HG02884 (cell line): Measurements from ENCODE around the gene ARL15.

Experiments
- ATAC-seq: cut with Tn5 transposase; IDR thresholded peaks from one replicate; pipeline ENCODE4 v1.9.1; 2021; ENCODE audit warnings: mild to moderate bottlenecking, moderate library complexity; ENCODE audit not compliant: unreplicated experiment

The ARL15 gene

DNA sequence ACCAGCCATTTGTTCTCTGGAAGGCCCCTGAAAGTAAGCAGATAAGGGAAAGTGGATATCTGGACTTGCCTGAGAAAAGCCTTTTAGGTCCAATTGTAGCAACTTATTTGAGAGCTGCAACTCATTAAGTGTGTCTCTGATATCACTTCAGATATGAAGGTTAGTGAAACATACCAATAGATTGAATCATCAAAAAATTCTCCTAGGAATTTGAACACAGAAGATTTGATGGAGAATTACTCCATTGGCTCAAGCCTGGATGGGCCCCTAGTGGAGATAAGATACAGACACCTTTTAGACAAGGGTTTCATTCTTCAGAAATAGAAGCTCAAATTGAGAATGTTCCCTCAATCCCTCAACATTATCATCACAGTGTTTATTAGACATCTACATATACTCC is 393.3 kb downstream of the ARL15 start:
- no peak for ATAC-seq

DNA sequence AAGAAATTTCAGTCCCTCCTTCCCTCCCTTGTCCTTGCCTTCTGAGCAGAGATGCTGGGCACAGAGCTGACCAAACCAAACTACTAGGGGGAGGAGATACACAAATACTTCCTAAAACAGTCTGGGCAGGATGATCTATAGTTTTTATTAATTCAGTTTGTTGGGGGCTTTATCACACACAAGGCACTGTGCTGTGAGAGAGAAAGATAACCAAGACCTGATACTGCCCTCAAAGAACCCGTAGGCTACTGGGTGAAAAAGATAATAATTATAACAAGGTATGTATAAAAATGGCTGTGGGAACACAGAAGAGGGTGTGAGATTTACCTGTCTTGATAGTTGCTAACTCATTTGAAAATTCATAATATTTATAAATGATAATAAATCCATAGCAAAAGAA is 395.3 kb downstream of the ARL15 start:
- ATAC-seq = no peak

DNA sequence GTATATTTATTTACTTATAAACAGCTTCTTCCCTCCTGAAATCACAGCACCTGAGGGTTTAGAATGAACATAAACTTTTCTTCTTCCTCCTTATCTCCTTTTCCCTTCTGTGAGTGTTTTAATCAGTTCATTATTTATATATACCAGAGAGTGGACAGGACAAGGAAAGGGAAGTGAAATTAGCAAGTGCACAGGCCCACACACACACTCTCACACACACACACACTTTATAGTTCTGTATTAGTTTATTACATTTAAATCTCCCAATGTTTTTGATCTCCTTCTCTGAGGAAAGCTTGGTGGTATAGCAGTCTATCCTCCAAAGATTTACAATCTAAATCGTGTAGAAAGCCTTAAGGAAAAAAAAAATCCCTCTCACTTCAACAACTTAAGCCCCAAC is 396.4 kb downstream of the ARL15 start:
- ATAC-seq = no peak

DNA sequence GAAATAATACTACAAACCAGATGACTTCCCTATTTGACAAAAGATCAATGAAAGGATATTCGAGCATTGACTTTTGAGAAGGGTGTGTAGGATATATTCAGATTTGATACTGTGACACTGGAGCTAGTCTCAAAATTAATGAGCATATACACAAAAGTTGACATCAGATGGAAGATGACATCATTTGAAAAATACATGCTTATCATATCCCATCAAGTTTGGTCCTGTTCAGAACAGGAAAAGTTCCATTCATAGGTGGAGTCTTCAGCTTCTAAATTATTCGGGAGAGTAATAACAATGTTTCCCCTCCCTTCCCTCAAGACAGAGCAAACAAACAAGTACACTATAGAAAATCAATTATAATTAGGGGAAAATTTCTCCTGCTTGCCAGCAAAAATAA is 401.6 kb downstream of the ARL15 start:
- no peak for ATAC-seq

DNA sequence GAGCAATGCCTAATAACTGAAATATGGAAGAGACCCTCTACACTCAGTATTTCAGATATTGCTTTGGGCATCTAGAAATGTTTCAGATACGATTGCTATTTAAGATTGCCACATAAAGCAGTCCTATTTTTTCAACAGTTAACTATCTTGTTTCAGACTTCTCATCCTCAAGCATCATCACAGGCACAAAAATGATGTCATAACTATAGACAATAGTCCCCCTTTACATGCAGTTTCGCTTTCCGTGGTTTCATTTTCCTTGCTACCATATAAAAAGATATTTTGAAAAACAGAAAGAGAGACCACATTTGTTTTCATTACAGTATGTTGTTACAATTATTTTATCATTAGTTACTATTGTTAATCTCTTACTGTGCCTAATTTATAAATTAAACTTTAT is 402.5 kb downstream of the ARL15 start:
- ATAC-seq = no peak

DNA sequence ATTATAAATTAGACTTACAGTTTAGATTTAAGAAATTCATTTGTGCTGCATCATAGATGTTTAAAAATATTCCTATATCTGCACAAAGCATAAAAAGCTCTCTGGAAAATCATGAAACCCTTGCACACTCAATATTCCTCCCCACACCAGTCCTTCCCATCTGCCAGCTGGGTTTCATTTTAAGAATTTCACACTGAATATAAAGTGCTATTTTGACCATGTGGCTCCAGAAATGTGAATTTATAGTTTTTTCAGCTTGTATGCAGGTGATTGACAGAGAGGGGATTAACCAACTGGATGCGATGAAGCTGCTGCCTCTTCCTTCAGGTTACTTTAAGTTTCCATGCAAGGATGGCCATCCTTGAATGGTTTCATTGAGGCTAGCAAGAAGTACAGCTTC is 403.6 kb downstream of the ARL15 start:
- no peak for ATAC-seq

DNA sequence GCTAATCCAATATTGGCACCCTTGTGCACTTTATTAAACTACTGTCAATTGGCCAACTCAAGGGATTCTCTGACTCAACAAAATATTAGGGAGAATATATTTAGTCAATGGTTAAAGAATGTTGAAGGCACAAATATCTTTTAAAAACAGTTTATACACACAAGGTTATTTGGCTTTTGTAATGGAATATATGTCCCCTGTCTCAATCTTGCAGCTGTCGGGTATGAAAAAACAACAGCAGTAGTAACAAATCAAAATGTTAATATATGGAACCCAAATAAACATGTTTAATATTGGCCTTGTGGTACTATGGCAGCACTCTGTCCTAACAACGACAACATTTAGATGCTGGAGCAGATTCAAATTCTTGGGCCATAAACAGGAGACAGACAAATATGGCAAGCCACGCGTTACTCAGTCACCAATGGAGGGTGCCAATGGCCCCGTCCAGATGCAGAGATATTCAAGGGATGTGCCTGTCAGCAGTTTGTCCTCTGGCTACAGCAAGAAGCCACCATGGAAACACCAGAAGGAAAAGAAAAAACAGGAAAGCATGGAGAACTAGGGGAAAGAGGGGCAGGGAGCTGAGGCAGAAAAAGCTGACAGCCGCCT is 408.0 kb downstream of the ARL15 start:
- no peak for ATAC-seq

DNA sequence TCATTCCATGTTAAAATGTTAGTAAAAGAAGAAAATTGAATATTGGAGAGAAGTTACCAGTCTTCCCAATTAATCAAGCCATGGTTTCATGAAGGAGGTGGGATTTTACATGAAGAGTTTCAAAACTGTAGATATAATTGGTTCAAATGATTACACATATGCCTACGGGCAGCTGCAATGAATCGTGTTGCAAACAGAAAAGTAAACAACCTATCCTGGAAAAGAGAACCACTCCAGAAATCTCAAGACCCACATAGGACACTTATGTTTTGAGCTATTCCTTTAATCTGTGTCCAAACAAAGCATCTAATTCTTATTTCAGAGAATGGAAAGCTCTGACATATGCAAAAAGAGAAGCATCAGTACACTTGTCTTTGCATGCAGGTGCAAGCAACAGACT is 409.7 kb downstream of the ARL15 start:
- no peak for ATAC-seq

DNA sequence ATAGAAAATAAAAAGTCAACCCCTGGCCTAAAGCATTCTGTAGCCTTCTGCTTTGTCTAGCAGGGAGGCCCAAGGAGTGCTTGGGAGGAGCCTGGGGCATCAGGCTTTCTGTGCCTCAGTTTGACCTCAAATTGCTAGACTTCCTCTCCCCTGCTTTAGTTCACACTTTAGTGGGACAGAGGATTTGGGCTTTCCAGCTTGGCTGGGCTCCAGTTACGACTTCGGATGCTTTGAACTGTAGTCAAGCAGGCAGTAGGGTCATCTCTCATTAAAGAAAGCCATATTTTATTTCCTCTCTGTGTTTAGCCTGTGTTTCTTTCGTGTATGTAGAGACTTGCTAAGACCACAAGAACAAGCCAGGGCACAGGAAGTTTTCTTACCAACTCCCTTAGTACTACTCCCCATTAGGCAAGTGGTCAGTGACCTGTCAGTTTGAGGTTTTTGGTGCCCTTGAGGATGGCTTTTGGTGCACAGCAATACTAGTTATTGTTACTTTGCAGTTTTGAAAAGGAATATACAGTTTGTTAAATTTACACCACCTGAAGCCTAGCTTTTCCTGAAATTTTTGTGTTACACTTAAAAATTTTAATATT is 415.2 kb downstream of the ARL15 start:
- ATAC-seq = no peak

DNA sequence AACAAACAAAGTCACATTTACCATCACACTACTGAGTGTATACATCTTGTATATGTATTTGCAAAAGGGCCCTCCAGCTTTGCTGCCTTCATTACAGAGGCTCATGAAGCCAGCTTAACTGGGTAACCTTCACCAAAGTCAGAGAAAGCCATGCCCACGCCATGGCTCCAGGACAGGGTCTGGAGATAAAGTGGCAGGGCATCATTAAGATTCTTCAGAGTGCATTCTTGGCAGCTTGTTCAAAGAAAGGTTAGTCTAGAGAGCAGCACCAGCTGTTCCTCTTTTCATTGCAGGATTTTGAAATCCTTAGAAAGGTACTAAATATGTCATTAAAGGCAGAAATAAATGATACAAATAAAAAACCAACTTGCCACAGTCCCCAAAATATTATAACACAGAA is 416.7 kb downstream of the ARL15 start:
- ATAC-seq = no peak

DNA sequence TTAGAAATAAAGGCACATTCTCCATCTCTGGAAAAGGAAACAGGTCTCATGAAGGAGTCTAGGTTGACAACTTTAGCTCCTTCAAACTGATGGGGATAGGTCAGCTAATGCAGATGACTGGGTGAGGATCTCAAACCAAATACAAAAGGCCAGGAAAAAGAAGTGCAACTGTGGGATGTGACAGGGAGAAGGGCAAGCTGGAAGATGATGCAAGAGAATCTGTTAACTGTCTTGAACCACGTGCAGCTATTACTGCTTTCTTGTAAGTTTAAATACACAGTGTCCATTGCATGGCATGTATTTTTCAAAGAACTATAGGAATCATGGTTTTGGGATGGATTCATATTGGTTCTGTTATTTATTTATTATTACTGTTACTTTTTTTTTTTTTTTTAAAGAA is 418.1 kb downstream of the ARL15 start:
- no peak for ATAC-seq

DNA sequence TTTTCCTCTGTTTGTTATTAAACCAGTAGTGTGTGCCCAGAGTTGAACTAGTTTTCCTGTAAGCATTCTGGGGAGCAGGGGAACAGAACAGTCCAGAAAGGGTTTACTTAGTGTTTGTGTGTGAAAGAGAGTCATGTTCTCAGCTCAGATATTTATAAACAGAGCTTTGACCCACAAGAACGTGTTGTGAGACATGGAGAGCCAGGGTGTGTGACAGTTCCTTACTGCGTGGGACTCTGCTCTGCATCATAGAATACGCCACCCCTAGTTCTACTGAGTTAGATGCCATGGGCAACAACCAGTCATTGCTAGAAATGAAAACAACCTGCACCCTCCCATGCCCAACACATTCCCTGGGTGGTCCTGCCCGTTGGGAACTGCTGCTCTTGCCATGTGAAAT is 419.2 kb downstream of the ARL15 start:
- ATAC-seq = no peak

DNA sequence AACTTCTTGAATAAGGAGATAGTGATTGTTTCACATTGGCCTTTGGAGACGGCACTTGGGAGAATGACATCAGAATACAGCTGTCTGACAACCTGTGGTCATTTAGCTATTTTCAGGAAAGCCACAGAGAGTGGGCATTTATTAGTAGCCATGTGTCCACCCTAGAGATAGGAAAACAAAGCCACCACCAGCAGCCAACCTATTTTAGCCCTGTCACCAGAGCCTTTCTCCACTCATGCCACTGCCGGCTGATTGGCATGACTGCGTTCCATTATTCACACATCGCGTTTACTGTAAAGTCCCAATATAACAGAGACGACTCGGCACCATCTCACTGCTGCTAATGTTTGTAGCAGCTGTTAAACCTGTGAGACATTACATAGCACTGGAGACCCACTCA is 419.9 kb downstream of the ARL15 start:
- no peak for ATAC-seq

DNA sequence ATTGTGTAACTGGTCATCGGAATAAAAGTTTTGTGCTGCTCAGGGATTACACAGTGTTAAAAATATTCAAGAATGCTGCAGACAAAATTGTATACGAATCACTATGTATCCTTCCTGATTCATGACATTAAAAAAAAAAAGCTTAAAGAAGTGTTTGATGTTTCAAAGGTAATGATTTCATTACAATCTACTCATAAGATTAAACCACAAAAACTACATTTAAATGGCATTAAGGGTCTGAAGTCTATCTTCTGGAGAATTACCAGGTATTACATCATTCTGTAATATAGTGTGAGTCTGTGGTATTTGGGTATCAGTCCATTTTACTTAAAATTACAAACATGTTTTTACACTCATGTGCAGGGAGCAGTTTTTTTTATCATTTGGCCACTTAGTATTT is 425.5 kb downstream of the ARL15 start:
- ATAC-seq = no peak

DNA sequence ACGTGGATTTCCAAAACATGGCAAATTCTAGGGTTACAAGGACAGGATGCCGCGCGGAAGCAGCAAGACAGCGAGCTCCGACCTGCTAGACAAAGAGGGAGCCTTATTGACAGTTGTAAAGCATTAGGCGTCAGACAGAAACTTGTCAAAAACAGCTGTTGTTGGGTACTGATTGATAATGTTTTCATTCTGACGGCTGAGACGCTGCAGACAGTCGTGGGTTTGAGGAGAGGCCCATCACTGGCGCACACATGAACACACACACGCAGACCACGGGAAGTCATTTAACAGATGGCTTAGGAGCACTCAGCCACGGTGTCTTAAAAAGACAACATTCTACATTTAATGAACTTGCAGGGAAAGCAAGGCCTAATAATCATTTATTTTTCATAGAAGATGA is 426.0 kb downstream of the ARL15 start:
- ATAC-seq = no peak

DNA sequence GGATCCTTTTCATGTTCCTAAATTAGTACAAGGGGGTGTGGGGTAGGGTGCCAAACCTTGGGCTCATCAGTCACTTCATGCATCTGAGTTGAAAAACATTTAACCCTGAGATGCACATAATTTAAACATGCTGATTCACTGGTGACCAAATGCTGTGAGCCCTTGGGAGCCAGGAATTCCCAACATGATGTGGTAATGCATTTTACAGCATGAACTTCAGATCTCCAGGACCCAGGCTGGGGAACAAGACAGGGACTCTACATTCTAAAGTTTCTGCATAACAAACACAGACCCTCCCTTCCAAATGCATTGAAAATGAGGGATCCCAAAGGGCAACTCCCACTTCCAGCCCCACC is 427.7 kb downstream of the ARL15 start:
- no peak for ATAC-seq

DNA sequence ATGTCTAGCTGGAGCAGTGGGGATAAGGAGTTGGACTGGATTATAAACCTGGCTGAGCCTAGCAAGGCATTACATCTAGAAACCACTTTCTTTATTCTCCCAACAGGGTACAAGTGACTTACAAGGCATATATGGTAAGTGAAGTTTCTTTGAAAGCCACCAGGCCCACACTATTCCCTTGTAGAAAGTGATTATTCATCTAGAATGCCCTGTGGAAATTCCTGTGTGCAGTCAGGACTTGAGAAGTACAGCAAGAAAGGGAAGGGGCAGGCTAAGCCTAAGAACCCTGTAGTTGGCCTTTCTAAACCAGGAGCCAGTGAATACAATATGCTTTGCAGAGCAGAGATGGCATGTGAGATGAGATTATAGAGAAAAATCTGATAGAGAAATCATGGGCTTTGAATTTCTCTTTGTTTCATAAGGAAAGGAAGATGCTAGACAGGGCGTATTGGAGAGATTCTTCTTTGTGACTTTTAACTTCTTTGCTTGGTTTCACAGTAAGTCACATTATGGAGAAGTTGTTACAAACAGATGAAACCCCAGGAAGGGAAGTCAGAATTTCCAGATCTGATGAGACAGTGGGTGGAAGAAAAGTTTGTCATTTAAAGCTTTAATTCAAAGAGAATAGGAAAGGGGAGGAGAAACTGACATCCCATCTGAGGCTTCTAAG is 428.2 kb downstream of the ARL15 start:
- ATAC-seq = no peak

DNA sequence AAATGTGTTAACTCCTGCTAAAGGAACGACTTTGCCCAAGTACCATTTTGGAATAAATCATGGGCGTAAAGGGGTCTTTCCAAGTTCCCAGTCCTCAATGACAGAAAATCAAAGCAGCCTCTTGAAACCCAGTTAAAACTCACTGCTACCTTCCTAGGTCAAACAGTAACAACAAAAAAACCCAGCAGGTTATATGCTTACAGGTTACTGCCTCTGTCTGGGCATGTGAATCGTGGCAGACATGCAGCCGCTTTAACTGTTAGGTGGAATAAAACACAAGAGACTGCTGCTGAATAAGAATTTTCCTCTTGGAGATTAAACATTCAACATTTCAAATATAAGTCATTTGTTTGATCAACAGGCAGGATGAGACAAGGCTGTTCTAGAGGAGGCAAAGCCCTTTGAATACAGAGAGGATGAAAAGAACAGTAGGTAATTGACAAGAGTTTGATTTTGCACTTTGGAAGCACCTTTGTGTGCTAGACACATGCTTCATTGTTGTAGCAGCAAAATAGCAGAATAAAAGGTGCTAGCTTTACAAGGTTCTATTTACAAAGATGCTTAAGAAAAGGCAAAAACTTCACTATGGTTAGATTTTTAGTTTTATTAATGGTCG is 430.6 kb downstream of the ARL15 start:
- ATAC-seq = no peak

DNA sequence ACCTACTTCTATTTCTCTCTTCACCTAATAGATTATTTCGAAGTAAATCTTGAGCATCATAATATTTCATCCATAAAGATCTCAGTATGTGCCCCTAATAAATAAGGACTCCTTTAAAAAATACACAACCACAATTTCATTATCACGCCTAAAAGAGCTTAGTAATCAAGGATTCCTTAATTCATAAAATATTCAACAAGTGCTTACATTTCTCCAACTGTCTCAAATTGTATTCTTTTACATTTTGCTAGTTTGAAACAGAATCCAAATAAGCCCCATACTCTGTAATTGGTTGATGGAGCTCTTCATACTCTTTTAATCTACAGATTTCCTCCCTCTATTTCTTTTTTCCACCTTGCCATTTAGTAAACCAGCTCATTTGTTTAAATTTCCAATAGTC is 432.4 kb downstream of the ARL15 start:
- ATAC-seq = no peak

DNA sequence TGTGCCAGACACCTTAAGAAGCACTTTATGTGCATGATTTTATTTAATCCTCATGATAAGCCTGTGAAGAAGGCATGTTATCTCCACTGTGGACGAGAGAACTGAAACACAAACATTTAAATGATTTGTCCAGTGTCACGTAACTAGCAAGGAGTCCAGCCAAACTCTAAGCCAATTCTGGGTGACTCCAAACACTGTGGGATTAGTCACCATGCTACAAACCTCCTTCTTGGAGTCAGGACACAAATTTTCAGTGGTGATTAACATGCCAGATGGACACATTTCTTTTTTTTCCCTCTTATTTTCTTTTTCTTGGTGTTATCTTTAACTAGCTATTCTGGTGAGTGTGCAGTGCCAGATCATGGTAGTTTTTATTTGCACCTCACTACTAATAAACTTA is 433.1 kb downstream of the ARL15 start:
- ATAC-seq = no peak

DNA sequence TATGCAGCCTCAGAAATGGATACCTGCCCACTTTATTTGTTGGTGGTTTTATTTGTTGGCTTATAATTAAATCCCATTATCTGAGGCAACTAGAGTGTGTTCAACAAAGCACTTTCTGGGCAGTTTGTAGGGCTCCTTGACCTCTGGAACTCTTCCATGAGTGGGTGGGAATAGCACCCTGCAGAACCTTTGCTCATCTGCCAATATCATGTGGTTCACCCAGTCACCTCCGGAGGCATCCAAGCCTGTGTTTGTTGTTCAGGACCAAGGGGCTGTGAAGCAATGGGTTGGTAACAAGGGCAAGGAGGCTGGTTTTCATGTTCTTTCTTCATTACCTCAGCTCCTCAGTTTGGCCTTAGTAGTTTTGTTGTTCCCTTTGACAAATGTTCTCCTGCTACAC is 436.0 kb downstream of the ARL15 start:
- ATAC-seq = no peak

DNA sequence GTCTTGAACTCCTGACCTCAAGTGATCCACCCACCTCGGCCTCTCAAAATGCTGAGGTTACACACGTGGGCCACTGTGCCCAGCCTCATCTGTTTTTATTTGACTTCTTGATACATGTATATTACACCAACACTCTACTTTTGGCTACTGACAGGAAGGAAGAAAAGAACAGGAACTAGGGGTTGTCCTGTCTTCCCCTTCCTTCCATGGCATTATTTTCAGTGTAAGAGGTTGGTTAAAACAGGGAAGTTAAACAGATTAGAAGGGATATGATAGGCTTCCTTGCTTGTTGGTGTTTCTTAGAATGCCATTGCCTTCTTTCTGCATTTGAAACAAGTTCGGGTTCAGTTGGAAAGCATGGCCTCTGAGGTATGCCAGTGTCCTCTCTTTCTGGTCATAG is 437.1 kb downstream of the ARL15 start:
- ATAC-seq = no peak
